Stimulated activated CD4-positive, alpha-beta T cell treated with anti-CD3 and anti-CD28 coated beads, Interleukin-1b, Interleukin-23, amount 100 ng/mL, for 48 hours (primary cell): ENCODE results near the gene ZNF414.
"Not testable (repeated sequence)": the region's sequence is repeated elsewhere in the genome, so short reads cannot be mapped to it uniquely, and the experiment has no call there.

Experiments used
- DNase-seq: peaks from one replicate; pipeline ENCODE4 v3.0.0-alpha.2; 2020

Gene ZNF414

DNA sequence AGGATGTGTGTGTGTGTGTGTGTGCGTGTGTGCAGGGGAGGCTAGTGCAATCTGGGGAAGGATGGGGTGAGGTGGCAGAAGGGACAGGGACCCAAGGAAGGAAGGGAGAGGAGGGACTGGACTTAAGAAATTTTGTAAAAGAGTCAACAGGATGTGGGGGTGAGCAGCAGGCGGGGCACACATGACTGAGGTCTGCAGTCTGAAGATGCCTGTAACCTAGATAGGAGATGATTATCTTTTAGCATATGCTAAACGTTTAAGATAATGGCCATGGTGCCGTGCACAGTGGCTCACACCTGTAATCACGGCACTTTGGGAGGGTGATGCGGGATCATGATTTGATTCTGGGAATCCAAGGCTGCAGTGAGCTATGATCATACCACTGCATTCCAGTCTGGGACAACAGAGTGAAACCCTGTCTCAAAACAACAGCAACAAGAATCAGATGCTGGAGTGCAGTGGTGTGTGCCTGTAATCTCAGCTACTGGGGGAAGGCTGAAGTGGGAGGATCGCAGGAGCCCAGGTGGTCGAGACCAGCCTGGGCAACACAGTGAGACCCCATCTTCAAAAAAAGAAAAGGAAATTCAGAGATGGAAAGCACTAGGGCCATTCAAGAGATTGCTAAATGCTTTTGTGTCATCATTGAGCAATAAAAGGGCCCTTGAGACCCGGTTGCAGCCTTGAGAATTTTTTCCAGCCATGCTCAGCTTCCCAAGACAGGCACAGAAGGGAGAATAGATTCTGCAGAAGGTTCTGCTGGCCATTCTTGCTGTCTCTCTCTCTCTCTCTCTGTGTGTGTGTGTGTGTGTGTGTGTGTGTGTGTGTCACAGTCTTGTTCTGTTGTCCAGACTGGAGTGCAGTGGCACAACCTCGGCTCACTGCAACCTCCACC lies 3.8 kb upstream of the ZNF414 start:
- DNase-seq = peak; percentile 21

DNA sequence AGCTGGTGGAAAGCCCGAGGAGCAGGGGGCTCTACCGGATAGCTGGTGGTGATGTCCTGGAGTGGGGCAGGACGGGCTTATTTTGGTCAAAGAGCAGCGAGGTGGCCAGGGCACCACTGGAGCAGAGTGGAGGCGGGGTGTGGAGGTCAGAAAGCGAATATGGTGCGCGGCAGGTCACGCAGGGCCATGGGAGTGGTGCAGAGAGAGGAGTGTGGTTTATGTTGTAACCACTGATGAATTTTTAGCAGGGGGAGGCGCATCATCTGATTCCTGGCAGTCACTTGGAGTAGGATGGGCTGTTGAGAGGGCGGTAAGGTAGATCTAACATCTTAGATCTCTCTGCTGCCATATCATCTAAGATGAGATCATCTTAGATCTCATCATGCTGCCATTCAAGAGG lies 1.4 kb upstream of the ZNF414 start:
- peak; percentile 71 for DNase-seq

DNA sequence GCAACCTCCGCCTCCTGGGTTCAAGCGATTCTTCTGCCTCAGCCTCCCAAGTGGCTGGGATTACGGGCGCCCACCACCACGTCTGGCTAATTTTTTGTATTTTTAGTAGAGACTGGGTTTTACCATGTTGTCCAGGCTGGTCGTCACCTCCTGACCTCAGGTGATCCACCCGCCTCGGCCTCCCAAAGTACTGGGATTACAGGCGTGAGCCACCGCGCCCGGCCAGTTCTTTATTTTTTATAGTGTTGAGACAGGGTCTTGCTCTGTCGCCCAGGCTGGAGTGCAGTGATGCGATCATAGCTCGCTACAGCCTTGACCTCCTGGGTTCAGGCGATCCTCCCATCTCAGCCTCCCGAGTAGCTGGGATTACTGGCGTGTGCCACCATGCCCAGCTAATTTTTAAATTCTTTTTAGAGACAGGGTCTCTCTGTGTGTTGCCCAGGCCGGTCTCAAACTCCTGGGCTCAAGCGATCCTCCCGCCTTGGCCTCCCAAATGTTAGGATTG lies 590 bp upstream of the ZNF414 start:
- not testable (repeated sequence) for DNase-seq

DNA sequence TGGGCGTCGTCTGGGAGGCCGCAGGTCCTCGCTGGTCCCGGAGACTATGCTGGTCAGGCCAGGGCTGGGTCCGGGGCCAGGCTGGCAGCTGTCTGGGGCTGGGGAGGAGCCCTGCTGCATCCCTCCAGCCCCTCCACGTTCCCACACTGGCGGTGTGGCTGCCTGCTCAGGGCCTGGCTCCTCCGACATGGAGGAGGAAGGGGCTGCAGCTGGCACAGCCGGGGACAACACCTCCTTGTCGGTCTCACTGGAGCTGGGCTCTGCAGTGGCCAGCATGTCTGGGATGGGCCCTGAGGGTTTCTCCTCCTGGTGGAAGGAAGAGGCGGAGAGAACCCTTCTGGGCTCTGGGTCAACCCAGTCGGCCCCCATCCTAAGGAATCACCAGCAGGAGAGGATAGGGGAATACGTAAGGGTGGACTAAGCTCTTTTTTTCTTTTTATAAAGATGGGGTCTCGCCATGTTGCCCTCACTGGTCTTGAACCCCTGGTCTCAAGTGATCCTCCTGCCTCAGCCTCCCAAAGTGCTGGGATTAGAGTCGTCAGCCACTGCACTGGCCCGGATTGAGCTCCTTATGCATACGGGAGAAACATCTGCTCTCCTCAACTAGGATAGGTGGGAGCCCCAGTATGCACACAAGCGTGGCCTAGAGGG lies 806 bp downstream of the ZNF414 start:
- DNase-seq = no peak

DNA sequence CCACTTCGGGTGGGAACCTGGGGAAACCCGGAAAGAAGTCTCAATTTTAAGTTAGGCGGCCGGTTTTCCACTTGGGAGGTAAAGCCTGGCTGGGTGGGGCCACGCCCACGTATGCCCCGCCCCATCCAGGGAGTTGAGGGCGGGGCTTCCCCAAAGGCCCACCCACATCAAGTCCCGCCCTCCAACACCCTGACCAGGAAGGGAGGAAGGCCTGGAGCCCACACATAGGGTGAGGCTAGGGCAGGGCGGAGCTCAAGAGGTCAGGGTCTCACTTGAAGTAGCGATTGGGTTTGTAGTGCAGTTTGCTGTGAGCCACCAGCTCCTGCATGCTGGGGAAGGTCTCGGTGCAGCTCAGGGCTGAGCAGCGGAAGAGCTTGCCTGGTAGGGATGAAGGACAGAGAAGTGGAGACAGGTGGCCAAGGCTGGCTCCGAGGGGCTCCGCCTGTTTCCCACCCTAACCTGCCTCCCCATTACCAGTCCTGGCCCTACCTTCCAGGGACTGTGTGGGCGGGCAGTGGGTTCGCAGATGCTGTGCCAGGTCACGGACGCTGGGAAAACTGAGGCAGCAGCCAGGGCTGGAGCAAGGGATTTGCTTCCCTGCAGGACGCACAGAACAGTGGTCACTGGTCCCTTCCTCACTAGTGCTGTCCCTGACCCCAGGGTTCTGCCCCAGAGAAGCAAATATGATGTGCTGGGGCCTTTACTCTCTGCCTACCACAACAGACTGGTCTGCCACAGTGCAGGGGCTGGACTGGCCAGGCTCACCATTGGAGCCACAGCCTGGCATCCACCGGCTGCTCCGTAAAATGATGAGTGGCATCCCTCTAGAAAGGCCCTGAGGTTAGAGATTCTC lies 1.6 kb downstream of the ZNF414 start:
- peak; percentile 30 for DNase-seq

DNA sequence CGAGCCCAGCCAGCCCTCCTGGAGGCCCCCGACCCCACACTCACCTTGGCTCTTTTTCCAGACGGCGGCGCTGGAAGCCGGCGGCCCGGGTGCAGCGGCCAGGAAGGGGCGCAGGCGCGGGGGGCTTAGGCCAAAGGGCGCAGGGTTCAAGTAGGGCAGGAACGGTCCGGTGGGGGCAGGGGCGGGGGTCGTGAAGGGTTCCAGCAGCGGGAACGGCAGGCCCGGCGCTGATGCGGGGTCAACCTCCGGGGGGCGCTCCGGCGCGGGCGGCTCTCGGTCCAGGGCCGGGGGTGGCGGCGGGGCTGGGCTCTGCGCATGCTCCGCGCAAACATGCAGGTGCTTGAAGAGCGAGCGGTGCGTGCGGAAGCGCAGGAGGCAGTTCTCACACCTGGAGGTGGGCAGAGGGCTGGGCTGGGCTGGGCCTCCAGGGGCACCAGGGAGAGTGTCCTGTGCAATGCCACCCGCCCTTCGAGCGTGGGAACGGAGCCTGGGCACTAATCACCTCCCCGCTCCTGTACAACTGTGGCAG lies 2.3 kb downstream of the ZNF414 start:
- DNase-seq = no peak

DNA sequence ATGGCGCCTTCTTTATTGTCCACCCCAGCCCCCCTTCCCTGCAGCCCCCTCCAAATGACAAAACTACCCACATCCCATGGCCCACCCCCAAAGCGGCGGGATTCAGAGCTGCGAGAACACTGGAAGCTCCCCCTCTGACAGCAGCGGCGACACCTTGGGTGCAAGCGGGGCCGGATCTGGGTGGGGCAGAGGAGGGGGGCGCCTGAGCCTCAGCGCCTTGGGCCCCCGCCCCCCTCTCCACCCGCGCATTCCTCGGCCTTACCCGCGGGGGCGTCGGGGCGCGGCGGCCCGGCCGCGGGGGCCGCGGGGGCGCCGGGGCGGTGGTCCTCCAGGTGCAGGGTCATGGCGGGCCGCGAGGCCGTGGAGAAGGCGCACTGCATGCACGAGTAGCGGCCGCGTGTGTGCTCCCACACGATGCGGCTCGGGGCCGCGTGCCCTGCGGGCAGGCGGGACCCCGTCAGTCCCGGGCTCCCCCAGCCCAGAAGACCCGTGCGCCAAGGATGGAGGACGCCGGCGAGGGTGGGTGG lies 3.3 kb downstream of the ZNF414 start:
- DNase-seq = no peak

DNA sequence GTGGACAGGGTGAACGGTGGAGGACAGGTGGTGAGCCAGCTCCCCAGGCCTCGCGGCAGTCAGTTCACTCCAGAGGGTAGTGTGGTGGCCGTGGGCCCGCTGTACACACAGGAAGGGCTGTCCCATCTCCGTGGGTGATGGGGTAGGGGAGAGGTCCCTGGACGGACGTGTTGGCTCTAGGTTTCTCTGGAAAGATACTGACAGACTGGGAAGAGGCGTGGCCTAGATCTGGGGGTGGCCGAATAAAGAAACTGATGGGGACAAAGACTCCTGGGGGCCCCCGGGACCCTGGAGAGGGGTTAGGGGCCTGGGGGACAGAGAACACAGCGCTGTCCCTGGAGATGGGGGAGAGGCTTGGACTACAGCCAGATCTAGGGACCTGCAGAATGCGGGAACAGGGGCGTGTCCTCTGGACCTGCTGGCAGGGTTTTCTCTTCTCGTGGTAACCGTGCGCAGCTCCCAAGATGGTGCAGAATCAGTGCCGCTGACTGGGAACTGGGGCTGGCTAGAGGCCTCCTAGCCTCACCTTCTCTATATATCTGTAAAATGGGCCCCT lies 7.5 kb downstream of the ZNF414 start:
- no peak for DNase-seq

DNA sequence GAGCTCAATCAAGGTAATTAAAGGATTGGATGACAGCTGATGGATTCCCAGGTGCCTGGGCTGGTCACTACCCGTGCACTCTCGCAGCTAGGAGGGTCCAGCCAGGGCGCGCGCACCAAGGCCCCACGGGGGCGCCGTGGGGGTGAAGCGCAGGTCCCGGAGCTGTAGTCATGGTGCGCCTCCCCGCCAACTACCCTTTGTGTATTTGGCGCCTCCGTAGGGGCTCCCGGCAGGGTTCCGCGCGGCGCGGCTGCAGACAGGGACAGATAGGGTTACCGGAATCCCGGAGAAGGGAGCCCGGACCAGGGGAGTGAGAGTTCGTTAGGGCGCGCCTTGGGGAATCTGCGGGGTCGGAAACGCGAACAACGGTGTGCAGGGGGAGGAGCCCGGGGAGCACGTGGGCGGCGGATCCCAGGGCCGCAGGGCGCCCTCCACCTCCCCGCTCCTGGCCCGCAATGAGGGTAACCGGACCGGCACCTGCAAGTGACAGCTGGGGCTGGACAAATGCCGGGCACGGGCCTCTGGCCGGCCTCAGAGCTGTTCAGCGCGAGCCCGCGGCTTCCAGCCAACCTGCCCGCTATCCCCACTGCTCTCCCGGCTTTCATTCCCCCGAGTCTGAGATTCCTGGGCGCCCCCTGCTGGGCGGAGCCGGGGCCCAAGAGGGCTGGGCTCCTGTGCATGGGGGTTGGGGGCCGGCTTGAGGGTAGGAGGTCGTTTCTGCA lies 8.1 kb downstream of the ZNF414 start:
- DNase-seq = peak; percentile 42

DNA sequence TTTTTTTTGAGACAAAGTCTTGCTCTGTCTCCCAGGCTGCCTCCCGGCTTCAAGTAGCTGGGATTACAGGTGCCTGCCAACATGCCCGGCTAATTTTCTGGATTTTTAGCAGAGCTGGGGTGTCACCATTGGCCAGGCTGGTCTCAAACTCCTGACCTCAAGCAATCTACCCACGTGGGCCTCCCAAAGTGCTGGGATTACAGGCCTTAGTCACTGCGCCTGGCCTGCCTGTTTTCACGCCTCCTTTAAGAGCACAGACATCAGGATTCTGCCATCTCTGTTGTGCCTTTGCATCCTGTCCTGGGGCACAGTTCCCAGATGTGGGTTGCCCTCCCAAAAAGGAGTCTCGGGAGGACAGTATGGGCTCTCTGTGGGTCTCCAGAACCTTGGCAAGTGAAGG lies 9.0 kb downstream of the ZNF414 start:
- no peak for DNase-seq

DNA sequence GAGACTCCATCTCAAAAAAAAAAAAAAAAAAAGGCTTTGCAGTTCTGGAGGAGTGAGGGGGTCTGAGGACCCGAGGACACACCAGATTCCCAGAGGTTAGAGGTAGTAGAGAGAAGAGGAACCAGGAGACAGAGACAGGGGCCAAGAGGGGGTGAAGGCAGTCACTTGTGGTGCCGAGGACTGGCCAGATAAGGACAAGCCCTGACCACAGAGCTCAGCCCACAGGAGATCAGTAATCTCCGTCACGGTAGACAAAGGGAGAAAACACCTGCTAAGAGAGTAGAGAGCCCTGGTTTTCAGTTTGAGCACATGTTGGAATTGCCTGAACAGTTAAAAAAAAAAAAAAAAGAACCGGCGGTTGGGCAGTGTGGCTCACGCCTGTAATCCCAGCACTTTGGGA lies 9.8 kb downstream of the ZNF414 start:
- DNase-seq = no peak

DNA sequence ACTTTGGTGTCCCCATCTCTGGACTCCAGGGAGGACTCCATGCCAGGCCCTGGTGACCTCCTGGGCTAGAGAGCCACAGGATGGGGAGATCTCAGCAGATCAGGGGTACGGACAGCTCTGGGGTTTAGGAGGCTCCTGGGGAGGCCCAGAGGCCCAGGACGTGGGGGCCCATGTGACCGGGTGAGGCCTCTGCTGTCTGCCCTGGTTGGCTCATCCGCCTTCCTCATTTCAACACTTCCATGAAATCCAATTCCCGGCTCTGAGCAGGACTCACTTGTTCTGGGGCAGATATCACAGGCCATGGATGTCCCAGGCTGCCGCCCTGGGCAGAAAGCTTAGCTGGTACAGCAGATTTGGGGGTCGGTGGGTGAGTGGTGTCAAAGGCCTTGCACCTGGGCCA lies 10.5 kb downstream of the ZNF414 start:
- no peak for DNase-seq

DNA sequence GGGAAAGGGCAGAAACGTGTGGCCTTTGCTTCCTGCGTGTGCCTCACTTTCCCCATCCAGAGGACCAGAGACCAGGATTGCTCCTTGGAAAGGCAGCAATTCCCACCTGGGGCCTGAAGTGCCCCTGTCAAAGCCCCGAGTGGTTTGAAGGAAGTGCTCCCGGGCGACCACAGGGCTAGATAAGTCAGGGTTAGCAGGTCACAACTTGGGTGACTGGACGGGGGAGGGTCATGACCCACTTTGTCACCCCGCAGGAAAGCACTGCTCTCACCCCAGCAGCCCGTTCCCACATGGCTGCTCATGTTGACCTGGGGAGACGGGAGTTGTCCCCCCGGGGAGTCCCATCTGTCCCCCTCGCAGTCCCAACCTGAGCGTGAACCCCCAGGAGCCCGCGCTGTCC lies 12.0 kb downstream of the ZNF414 start:
- no peak for DNase-seq

DNA sequence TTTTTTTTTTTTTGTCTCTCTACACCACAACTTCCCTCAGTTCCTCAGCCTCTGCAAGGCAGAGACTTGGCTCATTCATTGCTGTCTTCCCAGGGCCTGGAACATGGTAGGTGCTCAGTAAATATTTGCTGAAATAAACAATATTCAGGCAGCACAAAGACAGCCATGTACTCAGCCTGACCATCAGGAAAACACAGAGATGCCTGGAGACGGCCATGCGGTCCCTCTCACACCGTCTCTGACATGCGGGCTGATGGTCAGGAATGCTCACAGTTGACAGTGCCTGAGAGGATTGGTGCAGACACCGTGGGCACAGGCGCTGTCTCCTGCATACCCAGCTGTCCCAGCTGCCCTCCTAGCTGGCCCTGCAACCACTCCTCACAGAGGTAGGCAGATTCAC lies 12.5 kb downstream of the ZNF414 start:
- no peak for DNase-seq

DNA sequence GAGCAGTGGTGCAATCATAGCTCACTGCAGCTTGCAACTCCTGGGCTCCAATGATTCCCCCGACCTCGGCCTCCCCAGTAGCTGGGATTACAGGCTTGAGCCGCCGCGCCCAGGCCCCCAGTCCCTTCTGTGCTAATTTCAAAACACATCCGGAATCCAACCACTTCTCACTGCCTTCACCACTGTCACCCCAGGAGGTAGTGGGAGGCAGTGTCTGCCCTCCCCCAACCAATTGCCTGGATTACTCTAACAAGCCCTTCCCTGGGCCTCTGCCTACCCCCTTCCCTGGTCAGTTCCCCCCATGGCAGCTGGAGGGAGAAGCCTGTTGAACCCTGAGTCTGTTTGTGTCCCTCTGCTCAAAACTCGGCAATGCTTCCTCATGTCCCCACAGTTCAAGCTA lies 13.8 kb downstream of the ZNF414 start:
- no peak for DNase-seq

DNA sequence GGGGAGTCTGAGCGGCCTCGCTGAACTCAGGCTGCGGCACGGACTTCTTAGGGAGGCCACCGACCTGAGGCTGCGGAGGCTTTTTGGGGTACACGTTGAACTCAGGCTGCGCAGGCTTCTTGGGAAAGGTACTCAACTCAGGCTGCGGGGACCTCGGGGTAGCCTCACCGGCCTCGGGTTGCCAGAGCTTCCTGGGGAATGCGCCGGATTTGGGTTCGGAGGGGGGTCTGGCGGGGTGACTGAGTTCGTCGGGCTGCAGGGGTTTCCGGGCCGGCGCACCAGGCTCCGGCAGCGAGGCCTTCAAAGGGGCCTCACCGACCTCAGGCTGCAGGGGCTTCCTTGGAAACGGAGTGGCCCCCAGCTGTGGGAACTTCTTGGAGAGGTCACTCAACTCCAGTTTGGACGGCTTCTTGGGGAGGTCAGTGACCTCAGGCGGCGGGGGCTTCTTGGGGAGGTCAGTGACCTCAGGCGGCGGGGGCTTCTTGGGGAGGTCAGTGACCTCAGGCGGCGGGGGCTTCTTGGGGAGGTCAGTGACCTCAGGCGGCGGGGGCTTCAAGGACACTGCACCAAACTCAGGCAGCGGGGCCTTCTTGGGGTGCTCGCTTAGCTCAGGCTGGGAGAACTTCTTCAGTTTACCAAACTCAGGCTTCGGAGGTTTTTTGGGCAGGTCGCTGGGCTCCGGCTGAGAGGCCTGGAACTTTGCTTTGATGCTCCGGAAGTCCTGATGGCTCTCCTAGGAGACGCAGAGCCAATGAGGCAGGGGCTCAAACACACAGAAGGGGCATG lies 14.7 kb downstream of the ZNF414 start:
- no peak for DNase-seq

DNA sequence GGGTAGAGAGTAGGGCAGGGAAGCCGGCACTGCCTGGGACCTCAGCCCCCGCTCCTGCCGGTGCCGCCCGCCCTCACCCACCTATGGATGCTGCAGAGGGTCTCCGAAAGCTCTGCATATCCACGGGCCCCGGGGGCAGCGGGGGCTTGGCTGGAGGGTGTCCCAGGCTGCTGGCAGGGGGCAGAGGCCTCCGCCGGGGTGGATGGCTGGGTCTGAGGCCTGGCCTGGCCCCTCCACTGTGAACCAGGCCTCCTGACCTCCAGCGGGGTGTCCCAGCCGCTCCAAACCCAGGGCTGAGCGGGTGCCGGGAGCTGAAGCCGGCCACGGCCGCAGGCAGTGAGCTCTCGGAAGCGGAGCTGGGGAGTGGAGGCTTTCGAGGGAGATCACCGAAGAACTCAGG lies 15.7 kb downstream of the ZNF414 start:
- no peak for DNase-seq

DNA sequence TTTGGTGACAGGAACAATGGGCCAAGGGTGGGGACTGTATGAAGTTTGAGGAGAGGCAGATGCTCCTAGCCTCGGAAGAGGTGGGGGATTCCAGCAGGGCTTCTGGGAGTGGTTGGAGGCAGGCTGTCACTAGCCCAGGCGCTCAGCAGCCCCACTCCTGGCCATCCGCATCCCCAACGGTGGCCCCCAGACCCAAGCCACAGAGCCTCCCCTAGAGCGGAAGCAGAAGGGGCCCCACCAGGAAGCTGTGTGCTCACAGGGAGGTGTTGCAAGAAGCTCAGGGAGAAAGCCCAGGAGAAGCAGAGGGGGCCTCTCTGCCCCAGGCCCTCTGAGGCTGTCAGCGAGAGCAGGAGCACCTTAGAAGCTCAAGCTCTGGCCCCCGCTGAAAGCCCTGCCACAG lies 19.8 kb downstream of the ZNF414 start:
- no peak for DNase-seq

DNA sequence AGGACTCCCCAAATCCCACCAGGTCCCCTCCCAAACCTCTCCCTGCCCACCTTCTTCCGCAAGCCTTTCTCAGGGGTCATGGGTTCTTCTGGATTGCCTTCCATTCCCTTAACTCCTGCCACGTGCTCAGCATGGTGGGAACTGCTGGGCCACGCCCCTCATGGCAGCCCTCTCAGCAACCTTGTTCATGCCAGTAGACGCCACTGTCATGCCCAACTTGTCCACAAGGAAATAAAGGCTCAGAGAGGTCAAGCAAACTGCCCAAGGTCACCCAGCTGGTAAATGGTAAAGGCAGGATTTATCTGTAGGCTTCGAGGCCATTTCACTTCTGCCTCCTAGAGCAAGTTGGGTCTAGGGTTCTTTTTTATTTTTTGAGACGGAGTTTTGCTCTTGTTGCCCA lies 22.4 kb downstream of the ZNF414 start:
- no peak for DNase-seq

DNA sequence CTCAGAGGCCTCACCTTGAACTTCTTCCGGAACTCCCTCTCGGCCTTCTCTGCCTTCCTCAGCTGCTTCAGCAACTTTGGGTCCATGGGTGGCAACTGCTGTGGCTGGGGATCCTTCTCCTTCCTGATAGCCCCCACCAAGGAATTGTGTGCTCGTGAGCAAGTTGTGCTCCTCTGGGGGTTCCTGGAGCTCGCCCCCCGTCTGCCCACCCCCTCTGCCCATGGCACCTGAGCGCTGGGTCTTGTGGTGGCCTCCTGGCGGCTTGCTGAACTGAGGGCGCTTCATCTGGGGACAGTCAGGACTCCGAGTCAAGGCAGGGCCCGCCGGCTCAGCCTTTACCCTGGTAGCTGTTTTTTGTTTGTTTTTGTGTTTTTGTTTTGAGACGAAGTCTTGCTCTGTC lies 23.1 kb downstream of the ZNF414 start:
- DNase-seq = no peak

DNA sequence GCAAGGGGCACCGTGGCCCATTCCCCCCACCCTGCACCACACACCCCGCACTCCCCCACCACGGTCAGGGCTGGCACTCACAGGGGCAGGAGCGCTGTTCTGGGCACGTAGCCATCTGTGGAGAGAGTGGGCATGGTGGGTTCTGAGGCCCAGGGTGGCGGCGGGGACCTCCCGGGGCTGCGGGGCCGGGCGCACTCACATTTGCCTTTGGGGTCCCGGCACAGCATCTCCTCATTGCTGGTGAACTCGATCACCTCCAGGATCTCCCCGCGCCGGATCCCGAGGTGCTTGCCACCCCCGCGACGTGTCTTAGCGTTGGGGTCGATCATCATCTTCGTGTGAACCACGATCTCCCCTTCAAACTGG lies 23.6 kb downstream of the ZNF414 start:
- no peak for DNase-seq
